Superior temporal gyrus (tissue), 1 donor: ENCODE results near the gene RPSA.
"Not testable (repeated sequence)": the region's sequence is repeated elsewhere in the genome, so short reads cannot be mapped to it uniquely, and the experiment has no call there.

Experiments
- DNase-seq: peaks from one replicate; pipeline ENCODE4 v3.0.0-alpha.2; 2016; ENCODE audit errors: extremely low spot score

RPSA gene

GRCh38 chr3:39454591-39455217, 48.2 kb downstream of the RPSA start:
- DNase-seq = no peak

GRCh38 chr3:39456159-39456558, 49.6 kb downstream of the RPSA start:
- no peak for DNase-seq

- no peak for DNase-seq
These were observed 50.8 kb downstream of the RPSA start for GRCh38 chr3:39457361-39457760.

- not testable (repeated sequence) for DNase-seq
These were observed 52.1 kb downstream of the RPSA start for GRCh38 chr3:39458579-39458978.

- DNase-seq = peak; percentile 93
These were observed 54.2 kb downstream of the RPSA start for GRCh38 chr3:39460677-39461076.
